Measurements from ENCODE around the gene P2RY12. TPM values are rescaled to one million over a fixed set of nuclear protein-coding genes. Genes with fewer than 3 reads are reported as not detected.
A peak's percentile ranks its signal among the peaks of the same experiment; 100 is the strongest.

The P2RY12 gene
- total and polyA plus RNA-seq, 10 of the 15 experiments (the other 5 are each of a cell fraction or from before 2014, with no cell fraction given): 0.27 to 1.0 (median 0.66) TPM; not detected in 2

GRCh38 chr3:151328298-151328995, 56.1 kb downstream of the P2RY12 start:
- POLR2A ChIA-PET: no interaction called here
- H3K4me3 ChIP-seq: no peak overlapping the region
- WGBS (ENCODE audit: insufficient coverage, insufficient replicate concordance, low lambda C conversion rate, missing lambda C conversion rate): 27% methylated on average over 10 of the region's 10 CpGs
- in situ Hi-C loops (cut with MboI) (no loop called here), intact Hi-C loops (cut with micrococcal nuclease; ENCODE audit: unreplicated experiment) (no loop called here)
- no peaks in the 10 kb centered on the region for H3K79me2 ChIP-seq (ENCODE audit: control insufficient read depth, insufficient read depth, low read length)
- H3K9me3 ChIP-seq (replicated peaks; ENCODE audit: control insufficient read depth, insufficient read depth, low read length): no peaks in the 10 kb centered on the region
- no peak overlapping the region for H3K9ac ChIP-seq (ENCODE audit: control insufficient read depth, insufficient read depth, low read length)
- no peak overlapping the region for H3K27ac ChIP-seq (ENCODE audit: control insufficient read depth, insufficient read depth)
- CTCF ChIA-PET: interaction anchor here (0.7 to 3.2 kb wide), 16 partner anchors 10 to 548 kb away, joined by 3 to 20 read pairs (median 4); no protein-coding TSS in a partner anchor
- H3K36me3 ChIP-seq (ENCODE audit: control insufficient read depth in 2 of 2, insufficient read depth in 2 of 2, low read length in 1 of 2): no peaks in the 10 kb centered on the region
- no peak overlapping the region for H3K4me2 ChIP-seq (ENCODE audit: control insufficient read depth, insufficient read depth)
- RAD21 ChIA-PET (ENCODE audit: unreplicated experiment): interaction anchor here (0.6 to 1.1 kb wide), 4 partner anchors 11 to 100 kb away, joined by 3 to 4 read pairs (median 3); no protein-coding TSS in a partner anchor
- DNase-seq (ENCODE audit: low read depth, low spot score) (no peak), FAIRE-seq (no peak), ATAC-seq (peak; percentile 32)
- BruUV-seq (replicated peaks): no TSS peak
- no peak overlapping the region for H2AFZ ChIP-seq (ENCODE audit: control insufficient read depth, low read depth, low read length)
- no peaks in the 10 kb centered on the region for H3K4me1 ChIP-seq (ENCODE audit: control insufficient read depth, insufficient read depth, low read length)
- TF ChIP-seq CEBPB (IDR thresholded peaks at IDR 0.05; ENCODE audit: borderline replicate concordance in 1 of 2, low read depth in 2 of 2, low read length in 2 of 2): no peak
- TF ChIP-seq ZZZ3 (IDR thresholded peaks at IDR 0.05; ENCODE audit: control insufficient read depth, insufficient read length, low read depth): no peak
- TF ChIP-seq E2F4 (IDR thresholded peaks at IDR 0.05; ENCODE audit: low read depth, low read length): no peak
- TF ChIP-seq FOXM1 (IDR thresholded peaks at IDR 0.05; ENCODE audit: low read depth, low read length): no peak
- no peak for TF ChIP-seq SREBF2 (IDR thresholded peaks at IDR 0.05; ENCODE audit: low read length)
- no peak for TF ChIP-seq BCL11A (IDR thresholded peaks at IDR 0.05; ENCODE audit: low read depth, low read length)
- TF ChIP-seq SUPT20H (IDR thresholded peaks at IDR 0.05; ENCODE audit: borderline replicate concordance, control insufficient read depth, low read depth, low read length): no peak
- no peak for TF ChIP-seq ZSCAN29 (IDR thresholded peaks at IDR 0.05)
- no peak for TF ChIP-seq RFX5 (IDR thresholded peaks at IDR 0.05; ENCODE audit: low read depth, low read length)
- no peak for TF ChIP-seq NBN (IDR thresholded peaks at IDR 0.05)
- no peak for TF ChIP-seq BMI1 (IDR thresholded peaks at IDR 0.05; ENCODE audit: borderline replicate concordance)
- no peak for TF ChIP-seq CBFB (IDR thresholded peaks at IDR 0.05; ENCODE audit: low read depth)
- TF ChIP-seq CREM (IDR thresholded peaks at IDR 0.05; ENCODE audit: low read depth): no peak
- TF ChIP-seq ZNF384 (IDR thresholded peaks at IDR 0.05; ENCODE audit: borderline replicate concordance, low read depth, low read length): no peak
- TF ChIP-seq NR2C2 (IDR thresholded peaks at IDR 0.05; ENCODE audit: borderline replicate concordance, control insufficient read depth, insufficient read length, low read depth): no peak
- 0 out of 4 replicates have a peak, but pooled peaks cover 0 to 3% of the 10 kb centered on the region in 2 experiments for H3K27me3 ChIP-seq (replicated peaks in 1 of 2; ENCODE audit: control insufficient read depth in 2 of 2, insufficient read depth in 2 of 2, low read length in 1 of 2)
- no peaks in the 10 kb centered on the region for H4K20me1 ChIP-seq (ENCODE audit: control insufficient read depth, insufficient read depth)
- SMC1A ChIA-PET (ENCODE audit: uncharacterized antibody, unreplicated experiment): interaction anchor here (0.6 to 1.5 kb wide), 5 partner anchors 23 to 101 kb away, joined by 3 to 5 read pairs (median 3); no protein-coding TSS in a partner anchor
